SH-SY5Y (cell line): ENCODE results near the gene NR3C1.

Experiments used
- GATA2 ChIP-seq: IDR thresholded peaks from 2 replicates; pipeline ENCODE4 v1.6.1; 2011; ENCODE audit warnings: mild to moderate bottlenecking, low read depth, low read length
- GATA3 ChIP-seq: IDR thresholded peaks from 2 replicates; pipeline ENCODE4 v1.6.1; 2011; ENCODE audit warnings: low read depth, mild to moderate bottlenecking, low read length, moderate library complexity

GRCh38 chr5:143417503-143418139, 14.1 kb upstream of the NR3C1 start:
- TF ChIP-seq GATA2 (no peak), GATA3 (no peak)
